GM12878 (cell line): ENCODE results near the gene SYPL1. TPM values are rescaled to one million over a fixed set of nuclear protein-coding genes. Genes with fewer than 3 reads are reported as not detected.
A peak's percentile ranks its signal among the peaks of the same experiment; 100 is the strongest.

ENCODE experiments used
- ATAC-seq: fragments of 200-7000 bp; cut with Tn5 transposase; 3 replicates; pipeline ENCODE4 v1.9.1; 2020; ENCODE audit warnings: mild to moderate bottlenecking, moderate library complexity
- BruUV-seq: library from RNA; stranded (reverse); fragments of 400-500 nt; replicated peaks from 2 replicates; lab custom pipeline; 2021; lab: Mats Ljungman, UMichigan
- CTCF ChIA-PET: fragments of 300-600 bp; sonication (Branson Sonifier 250); formaldehyde crosslinking; extraction: SDS; loops from one replicate; lab custom pipeline; 2021; ENCODE audit warnings: inconsistent platforms; lab: Yijun Ruan, JAX
- POLR2A ChIA-PET: fragments of 350-600 bp; formaldehyde crosslinking; extraction: SDS; loops from one replicate; lab custom pipeline; 2021; ENCODE audit warnings: inconsistent platforms; lab: Charles Lee
- RAD21 ChIA-PET: fragments of 300-600 bp; sonication (Branson Sonifier 250); formaldehyde crosslinking; loops from one replicate; lab custom pipeline; 2023; ENCODE audit warnings: antibody characterized with exemption; ENCODE audit not compliant: unreplicated experiment; lab: Charles Lee
- SMC1A ChIA-PET: fragments of 300-600 bp; sonication (Branson Sonifier 250); formaldehyde crosslinking; loops from one replicate; lab custom pipeline; 2023; ENCODE audit not compliant: unreplicated experiment, uncharacterized antibody; lab: Charles Lee
- DNase-seq: peaks from one replicate; pipeline ENCODE4 v3.0.0-alpha.2; 2011; ENCODE audit warnings: low read depth, low spot score
- FAIRE-seq: peaks from 3 replicates; lab custom pipeline; 2011; peaks lifted over from hg19 to GRCh38; lab: Jason Lieb, UNC
- H2AFZ ChIP-seq: 2 replicates; pipeline ENCODE4 v1.6.0; 2011; ENCODE audit warnings: low read depth, low read length, control low read depth; ENCODE audit not compliant: control insufficient read depth
- H3K27ac ChIP-seq: 2 replicates; pipeline ENCODE4 v1.5.1; 2011; ENCODE audit warnings: control low read depth; ENCODE audit not compliant: control insufficient read depth, insufficient read depth
- H3K27me3 ChIP-seq, 2 experiments: replicated peaks in 1 of 2; 2 replicates each; pipeline versions ENCODE4 v1.6.0 to v1.6.1; 2011; ENCODE audit warnings: low read length in 1 of 2; ENCODE audit not compliant: control insufficient read depth in 2 of 2, insufficient read depth in 2 of 2
- H3K36me3 ChIP-seq, 2 experiments: 2 replicates each; pipeline ENCODE4 v1.5.1; 2011; ENCODE audit warnings: low read length in 1 of 2; ENCODE audit not compliant: control insufficient read depth in 2 of 2, insufficient read depth in 2 of 2
- H3K4me1 ChIP-seq: 2 replicates; pipeline ENCODE4 v1.6.1; 2011; ENCODE audit warnings: mild to moderate bottlenecking, low read length, moderate library complexity, mixed read lengths; ENCODE audit not compliant: control insufficient read depth, insufficient read depth
- H3K4me2 ChIP-seq: 2 replicates; pipeline ENCODE4 v1.6.0; 2011; ENCODE audit warnings: control low read depth; ENCODE audit not compliant: control insufficient read depth, insufficient read depth
- H3K4me3 ChIP-seq: fragments of 200-600 bp; sonication (generic); 2 replicates; pipeline ENCODE4 v1.5.1; 2016
- H3K79me2 ChIP-seq: 2 replicates; pipeline ENCODE4 v1.6.0; 2011; ENCODE audit warnings: low read length; ENCODE audit not compliant: control insufficient read depth, insufficient read depth
- H3K9ac ChIP-seq: 2 replicates; pipeline ENCODE4 v1.8.0; 2011; ENCODE audit warnings: low read length, control low read depth, mixed read lengths; ENCODE audit not compliant: control insufficient read depth, insufficient read depth
- H3K9me3 ChIP-seq: replicated peaks from 3 replicates; pipeline ENCODE4 v1.5.1; 2011; ENCODE audit warnings: mild to moderate bottlenecking, low read length; ENCODE audit not compliant: control insufficient read depth, insufficient read depth
- H4K20me1 ChIP-seq: 2 replicates; pipeline ENCODE4 v1.6.0; 2011; ENCODE audit not compliant: control insufficient read depth, insufficient read depth
- ATF7 ChIP-seq: fragments of 450-650 bp; IDR thresholded peaks from 2 replicates; pipeline ENCODE4 v1.6.1; 2016; ENCODE audit warnings: low read depth, mild to moderate bottlenecking
- BACH1 ChIP-seq: fragments of 450-650 bp; IDR thresholded peaks from 2 replicates; pipeline ENCODE4 v1.6.1; 2017; ENCODE audit warnings: mild to moderate bottlenecking, borderline replicate concordance
- HCFC1 ChIP-seq: fragments of 150-350 bp; IDR thresholded peaks from 2 replicates; pipeline ENCODE4 v1.6.1; 2014; ENCODE audit warnings: low read length
- NBN ChIP-seq: fragments of 450-650 bp; IDR thresholded peaks from 2 replicates; pipeline ENCODE4 v1.6.1; 2016
- POLR2AphosphoS5 ChIP-seq: IDR thresholded peaks from 2 replicates; pipeline ENCODE4 v1.6.1; 2011; ENCODE audit warnings: mild to moderate bottlenecking, low read length, inconsistent platforms
- RELA ChIP-seq: fragments of 450-650 bp; IDR thresholded peaks from 2 replicates; pipeline ENCODE4 v1.8.0; 2014; ENCODE audit warnings: borderline replicate concordance; ENCODE audit not compliant: partially characterized antibody
- WGBS: methylation state at CpG from one replicate; pipeline ENCODE4 v1.1.6; 2016; ENCODE audit warnings: low lambda C conversion rate; ENCODE audit not compliant: insufficient replicate concordance, insufficient coverage; ENCODE audit errors: missing lambda C conversion rate; 5-methylcytosine and 5-hydroxymethylcytosine counted together
- in situ Hi-C: fragments of 300-500 bp; cut with MboI; formaldehyde crosslinking; loops from 9 replicates; pipeline ENCODE4 v1.14.3; 2018; ENCODE audit warnings: mixed read lengths
- intact Hi-C: fragments of 100-400 bp; cut with micrococcal nuclease; formaldehyde crosslinking; loops from one replicate; pipeline ENCODE4 v1.14.2; 2022; ENCODE audit not compliant: unreplicated experiment
- polyA plus RNA-seq, 11 experiments: library from polyadenylated mRNA; depleted of rRNA in 4 of 11; unstranded in 6 of 11; stranded (reverse) in 5 of 11; fragments of >200 nt; fragmentation: Nextera tagmentation in 4 of 11; fragmentation: Illumina TruSeq in 1 of 11; extraction: Ambion mirVana in 4 of 11; extraction: Trizol in 1 of 11; gene quantifications; 1 replicate in 1 of 11; 2 replicates in 10 of 11; pipeline versions ENCODE4 v1.2.1 to v1.2.3, GENCODE V29; 2011 to 2016; ENCODE audit warnings: inconsistent platforms in 2 of 11, missing spikeins in 2 of 11, low read depth in 1 of 11
- total RNA-seq, 4 experiments: library from RNA; depleted of rRNA in 3 of 4; stranded (reverse); fragments of >200 nt in 3 of 4; fragmentation: Illumina TruSeq in 1 of 4; extraction: Trizol in 1 of 4; gene quantifications; 2 replicates each; pipeline versions ENCODE4 v1.2.1 to v1.2.3, GENCODE V29; 2013 to 2021
- TF ChIP-seq, protein P1 (sequence below): fragments of 450-650 bp; IDR thresholded peaks from 2 replicates; pipeline ENCODE4 v1.6.1; 2017; ENCODE audit warnings: antibody characterized with exemption, mild to moderate bottlenecking, moderate library complexity
- TF ChIP-seq, protein P2 (sequence below): fragments of 150-350 bp; IDR thresholded peaks from 2 replicates; pipeline ENCODE4 v1.6.1; 2016; ENCODE audit warnings: low read depth, low read length
- TF ChIP-seq, protein P3 (sequence below): IDR thresholded peaks from 2 replicates; pipeline ENCODE4 v1.6.1; 2012; ENCODE audit warnings: low read depth, low read length, improper control_type of control experiment

SYPL1 gene
- total and polyA plus RNA-seq, 10 of the 15 experiments (the other 5 are each of a cell fraction or from before 2014, with no cell fraction given) = 34.5 to 177 (median 87.3) TPM

DNA sequence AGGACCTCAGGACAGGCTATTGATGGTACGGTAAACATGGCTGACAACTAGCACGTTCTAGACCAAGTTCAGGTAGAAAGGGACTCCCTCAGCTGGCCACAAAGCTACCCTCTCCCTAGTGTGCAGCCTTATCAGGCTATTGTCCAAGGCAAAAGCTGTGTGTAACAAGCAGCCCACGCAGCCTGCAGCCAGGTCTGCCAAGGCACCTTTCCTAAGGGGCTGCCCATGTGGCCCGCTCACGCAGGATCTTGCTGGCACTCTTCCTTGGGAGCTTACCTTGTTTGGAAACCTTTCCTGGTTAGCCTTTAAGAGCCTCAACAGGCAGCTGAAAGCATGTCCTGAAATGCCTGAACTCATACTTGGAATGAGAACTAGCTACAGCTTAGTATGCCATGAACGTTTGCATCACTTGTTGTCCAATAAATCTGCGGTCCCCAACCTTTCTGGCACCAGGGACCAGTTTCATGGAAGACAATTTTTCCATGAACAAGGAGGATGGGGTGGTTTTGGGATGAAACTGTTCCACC lies 51.7 kb downstream of the SYPL1 start:
- Histone ChIP-seq H3K4me2 (no peak overlapping the region), H4K20me1 (no peaks in the 10 kb centered on the region), H2AFZ (no peak overlapping the region), H3K4me1 (peaks cover 81% of the 10 kb centered on the region), H3K9me3 (peaks cover 21% of the 10 kb centered on the region; the same call in 2 of the 3 replicates), H3K27me3 (no peaks in the 10 kb centered on the region), H3K36me3 (no peaks in the 10 kb centered on the region), H3K27ac (peak overlapping the region; percentile 91), H3K4me3 (no peak overlapping the region), H3K9ac (no peak overlapping the region; the same call in 1 of the 2 replicates), H3K79me2 (no peaks in the 10 kb centered on the region)
- no peak for ATAC-seq
- SMC1A ChIA-PET = interaction anchor here (0.7 to 8.8 kb wide), 5 partner anchors 12 to 112 kb away, joined by 3 to 223 read pairs (median 3); no protein-coding TSS in a partner anchor
- CTCF ChIA-PET = interaction anchor here (1.1 to 9.2 kb wide), 3 partner anchors 11 to 105 kb away, joined by 3 to 288 read pairs (median 11); no protein-coding TSS in a partner anchor
- POLR2A ChIA-PET = interaction anchor here (0.6 to 6.2 kb wide), 5 partner anchors 12 to 94 kb away, joined by 4 to 47 read pairs (median 7); no protein-coding TSS in a partner anchor
- no peak for DNase-seq
- FAIRE-seq = no peak
- RAD21 ChIA-PET = interaction anchor here (1.3 to 6.0 kb wide), 3 partner anchors 13 to 90 kb away, joined by 3 to 118 read pairs (median 3); no protein-coding TSS in a partner anchor
- TF ChIP-seq POLR2AphosphoS5 (no peak), HCFC1 (no peak), BACH1 (no peak), NBN (no peak), ATF7 (no peak), RELA (no peak)
- TF ChIP-seq, protein P1, sequence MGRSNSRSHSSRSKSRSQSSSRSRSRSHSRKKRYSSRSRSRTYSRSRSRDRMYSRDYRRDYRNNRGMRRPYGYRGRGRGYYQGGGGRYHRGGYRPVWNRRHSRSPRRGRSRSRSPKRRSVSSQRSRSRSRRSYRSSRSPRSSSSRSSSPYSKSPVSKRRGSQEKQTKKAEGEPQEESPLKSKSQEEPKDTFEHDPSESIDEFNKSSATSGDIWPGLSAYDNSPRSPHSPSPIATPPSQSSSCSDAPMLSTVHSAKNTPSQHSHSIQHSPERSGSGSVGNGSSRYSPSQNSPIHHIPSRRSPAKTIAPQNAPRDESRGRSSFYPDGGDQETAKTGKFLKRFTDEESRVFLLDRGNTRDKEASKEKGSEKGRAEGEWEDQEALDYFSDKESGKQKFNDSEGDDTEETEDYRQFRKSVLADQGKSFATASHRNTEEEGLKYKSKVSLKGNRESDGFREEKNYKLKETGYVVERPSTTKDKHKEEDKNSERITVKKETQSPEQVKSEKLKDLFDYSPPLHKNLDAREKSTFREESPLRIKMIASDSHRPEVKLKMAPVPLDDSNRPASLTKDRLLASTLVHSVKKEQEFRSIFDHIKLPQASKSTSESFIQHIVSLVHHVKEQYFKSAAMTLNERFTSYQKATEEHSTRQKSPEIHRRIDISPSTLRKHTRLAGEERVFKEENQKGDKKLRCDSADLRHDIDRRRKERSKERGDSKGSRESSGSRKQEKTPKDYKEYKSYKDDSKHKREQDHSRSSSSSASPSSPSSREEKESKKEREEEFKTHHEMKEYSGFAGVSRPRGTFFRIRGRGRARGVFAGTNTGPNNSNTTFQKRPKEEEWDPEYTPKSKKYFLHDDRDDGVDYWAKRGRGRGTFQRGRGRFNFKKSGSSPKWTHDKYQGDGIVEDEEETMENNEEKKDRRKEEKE = no peak
- TF ChIP-seq, protein P2, sequence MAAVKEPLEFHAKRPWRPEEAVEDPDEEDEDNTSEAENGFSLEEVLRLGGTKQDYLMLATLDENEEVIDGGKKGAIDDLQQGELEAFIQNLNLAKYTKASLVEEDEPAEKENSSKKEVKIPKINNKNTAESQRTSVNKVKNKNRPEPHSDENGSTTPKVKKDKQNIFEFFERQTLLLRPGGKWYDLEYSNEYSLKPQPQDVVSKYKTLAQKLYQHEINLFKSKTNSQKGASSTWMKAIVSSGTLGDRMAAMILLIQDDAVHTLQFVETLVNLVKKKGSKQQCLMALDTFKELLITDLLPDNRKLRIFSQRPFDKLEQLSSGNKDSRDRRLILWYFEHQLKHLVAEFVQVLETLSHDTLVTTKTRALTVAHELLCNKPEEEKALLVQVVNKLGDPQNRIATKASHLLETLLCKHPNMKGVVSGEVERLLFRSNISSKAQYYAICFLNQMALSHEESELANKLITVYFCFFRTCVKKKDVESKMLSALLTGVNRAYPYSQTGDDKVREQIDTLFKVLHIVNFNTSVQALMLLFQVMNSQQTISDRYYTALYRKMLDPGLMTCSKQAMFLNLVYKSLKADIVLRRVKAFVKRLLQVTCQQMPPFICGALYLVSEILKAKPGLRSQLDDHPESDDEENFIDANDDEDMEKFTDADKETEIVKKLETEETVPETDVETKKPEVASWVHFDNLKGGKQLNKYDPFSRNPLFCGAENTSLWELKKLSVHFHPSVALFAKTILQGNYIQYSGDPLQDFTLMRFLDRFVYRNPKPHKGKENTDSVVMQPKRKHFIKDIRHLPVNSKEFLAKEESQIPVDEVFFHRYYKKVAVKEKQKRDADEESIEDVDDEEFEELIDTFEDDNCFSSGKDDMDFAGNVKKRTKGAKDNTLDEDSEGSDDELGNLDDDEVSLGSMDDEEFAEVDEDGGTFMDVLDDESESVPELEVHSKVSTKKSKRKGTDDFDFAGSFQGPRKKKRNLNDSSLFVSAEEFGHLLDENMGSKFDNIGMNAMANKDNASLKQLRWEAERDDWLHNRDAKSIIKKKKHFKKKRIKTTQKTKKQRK = no peak
- TF ChIP-seq, protein P3, sequence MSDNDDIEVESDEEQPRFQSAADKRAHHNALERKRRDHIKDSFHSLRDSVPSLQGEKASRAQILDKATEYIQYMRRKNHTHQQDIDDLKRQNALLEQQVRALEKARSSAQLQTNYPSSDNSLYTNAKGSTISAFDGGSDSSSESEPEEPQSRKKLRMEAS = no peak
- intact Hi-C loops = no loop called here
- in situ Hi-C loops = no loop called here
- BruUV-seq = no TSS peak
- WGBS = 89% methylated on average over 7 of the region's 7 CpGs
